ENCODE results near the gene TNRC18. TPM values are rescaled to one million over a fixed set of nuclear protein-coding genes. Genes with fewer than 3 reads are reported as not detected.
"Not testable (repeated sequence)": the region's sequence is repeated elsewhere in the genome, so short reads cannot be mapped to it uniquely, and the experiment has no call there.

The TNRC18 gene
- total RNA-seq, 4 donors from 2014 or later = 79.9 to 160 (median 91.3) TPM

GRCh38 chr7:5375925-5376324, 47.7 kb downstream of the TNRC18 start:
- WGBS, 2 donors = 79 to 92% methylated on average over 17 to 18 of the region's 20 CpGs
- DNase-seq (ENCODE audit: low spot score in 2 of 2) = no peak
- TF ChIP-seq POLR2A (IDR thresholded peaks at IDR 0.05) = no peak
- TF ChIP-seq, protein P1, sequence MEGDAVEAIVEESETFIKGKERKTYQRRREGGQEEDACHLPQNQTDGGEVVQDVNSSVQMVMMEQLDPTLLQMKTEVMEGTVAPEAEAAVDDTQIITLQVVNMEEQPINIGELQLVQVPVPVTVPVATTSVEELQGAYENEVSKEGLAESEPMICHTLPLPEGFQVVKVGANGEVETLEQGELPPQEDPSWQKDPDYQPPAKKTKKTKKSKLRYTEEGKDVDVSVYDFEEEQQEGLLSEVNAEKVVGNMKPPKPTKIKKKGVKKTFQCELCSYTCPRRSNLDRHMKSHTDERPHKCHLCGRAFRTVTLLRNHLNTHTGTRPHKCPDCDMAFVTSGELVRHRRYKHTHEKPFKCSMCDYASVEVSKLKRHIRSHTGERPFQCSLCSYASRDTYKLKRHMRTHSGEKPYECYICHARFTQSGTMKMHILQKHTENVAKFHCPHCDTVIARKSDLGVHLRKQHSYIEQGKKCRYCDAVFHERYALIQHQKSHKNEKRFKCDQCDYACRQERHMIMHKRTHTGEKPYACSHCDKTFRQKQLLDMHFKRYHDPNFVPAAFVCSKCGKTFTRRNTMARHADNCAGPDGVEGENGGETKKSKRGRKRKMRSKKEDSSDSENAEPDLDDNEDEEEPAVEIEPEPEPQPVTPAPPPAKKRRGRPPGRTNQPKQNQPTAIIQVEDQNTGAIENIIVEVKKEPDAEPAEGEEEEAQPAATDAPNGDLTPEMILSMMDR (IDR thresholded peaks at IDR 0.05) = no peak
- intact Hi-C loops (cut with DNase I; ENCODE audit: low total_unique reads) = no loop called here
- no peak overlapping the region for H3K4me3 ChIP-seq (ENCODE audit: low read depth, poor library complexity, severe bottlenecking)

- WGBS, 2 donors = 91 to 95% methylated on average over 19 of the region's 19 CpGs
- no peak for TF ChIP-seq POLR2A (IDR thresholded peaks at IDR 0.05)
- TF ChIP-seq, protein P1 (IDR thresholded peaks at IDR 0.05) = no peak
- no peak for DNase-seq (ENCODE audit: low spot score in 2 of 2)
- intact Hi-C loops (cut with DNase I; ENCODE audit: low total_unique reads) = no loop called here
- no peak overlapping the region for H3K4me3 ChIP-seq (ENCODE audit: low read depth, poor library complexity, severe bottlenecking)
Measured at GRCh38 chr7:5374464-5374863, 49.2 kb downstream of the TNRC18 start.

DNA sequence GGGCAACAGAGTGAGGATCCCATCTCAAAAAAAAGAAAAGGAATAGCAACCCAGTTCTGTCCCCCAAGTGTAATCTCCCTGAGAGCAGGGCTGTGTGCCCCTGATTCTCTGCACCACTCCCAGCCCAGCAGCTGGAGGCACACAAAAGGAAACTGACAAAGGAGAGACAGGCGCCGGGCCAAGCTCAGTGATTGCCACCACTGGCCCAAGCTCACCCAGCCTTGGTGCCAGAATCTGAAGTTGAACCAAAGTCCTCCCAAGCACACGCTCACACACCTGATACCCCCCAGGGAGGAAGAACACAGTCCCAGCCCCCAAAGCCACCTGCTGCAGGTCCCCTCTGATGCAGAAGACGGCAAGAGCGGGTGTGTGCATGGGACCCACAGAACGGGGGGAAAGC, 50.3 kb downstream of the TNRC18 start:
- no peak for DNase-seq (ENCODE audit: low spot score in 2 of 2)
- intact Hi-C loops (cut with DNase I; ENCODE audit: low total_unique reads) = no loop called here
- no peak overlapping the region for H3K4me3 ChIP-seq (ENCODE audit: low read depth, poor library complexity, severe bottlenecking)
- WGBS, 2 donors = 85 to 93% methylated on average over 6 of the region's 6 CpGs
- TF ChIP-seq POLR2A (IDR thresholded peaks at IDR 0.05) = no peak
- TF ChIP-seq, protein P1 (IDR thresholded peaks at IDR 0.05) = no peak

- DNase-seq (ENCODE audit: low spot score in 2 of 2) = no peak
- intact Hi-C loops (cut with DNase I; ENCODE audit: low total_unique reads) = no loop called here
- no peak for TF ChIP-seq POLR2A (IDR thresholded peaks at IDR 0.05)
- no peak overlapping the region for H3K4me3 ChIP-seq (ENCODE audit: low read depth, poor library complexity, severe bottlenecking)
- 91% methylated on average over 39 to 41 of the region's 55 CpGs for WGBS, 2 donors
Measured at GRCh38 chr7:5370454-5371353, 52.9 kb downstream of the TNRC18 start.

DNA sequence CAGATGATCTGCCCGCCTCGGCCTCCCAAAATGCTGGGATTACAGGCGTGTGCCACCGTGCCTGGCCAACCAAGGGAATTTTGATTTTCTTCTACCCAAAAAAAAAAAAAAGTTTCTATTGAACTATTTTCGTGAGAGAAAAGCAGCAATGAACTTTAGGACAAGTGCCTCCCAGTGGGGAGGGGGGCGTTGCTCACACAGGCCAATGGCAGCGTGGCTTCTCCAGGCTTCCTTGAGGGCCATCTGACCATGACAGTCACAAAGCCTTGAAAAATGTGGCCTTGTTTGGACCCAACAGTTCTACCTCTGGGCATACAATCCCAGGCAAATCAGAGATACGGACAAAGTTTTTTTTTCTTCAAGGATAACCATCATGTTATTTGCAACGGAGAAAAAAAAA, 56.0 kb downstream of the TNRC18 start:
- no peak for DNase-seq (ENCODE audit: low spot score in 2 of 2)
- no peak overlapping the region for H3K4me3 ChIP-seq (ENCODE audit: low read depth, poor library complexity, severe bottlenecking)
- intact Hi-C loops (cut with DNase I; ENCODE audit: low total_unique reads) = no loop called here
- TF ChIP-seq POLR2A (IDR thresholded peaks at IDR 0.05) = no peak
- TF ChIP-seq, protein P1 (IDR thresholded peaks at IDR 0.05) = no peak
- 81 to 84% methylated on average over 9 of the region's 9 CpGs for WGBS, 2 donors

GRCh38 chr7:5365976-5366625, 57.5 kb downstream of the TNRC18 start:
- TF ChIP-seq, protein P1 (IDR thresholded peaks at IDR 0.05) = peak in 1 of 3 donors; percentile 68
- DNase-seq (ENCODE audit: low spot score in 2 of 2) = peak; percentile 69 to 91
- intact Hi-C loops (cut with DNase I; ENCODE audit: low total_unique reads); H3K4me3 ChIP-seq (ENCODE audit: low read depth, poor library complexity, severe bottlenecking): not testable (repeated sequence)
- WGBS, 2 donors = 68 to 73% methylated on average over 12 of the region's 12 CpGs

Data from lower leg skin (tissue), 4 donors.